ENCODE results near the gene CSF2.
"Not testable (repeated sequence)": the region's sequence is repeated elsewhere in the genome, so short reads cannot be mapped to it uniquely, and the experiment has no call there.

CSF2 gene

GRCh38 chr5:132099076-132099748, 25.6 kb downstream of the CSF2 start:
- peaks cover 2% of the 10 kb centered on the region for H3K27me3 Mint-ChIP-seq
- peak; percentile 68 for DNase-seq
- H3K4me3 Mint-ChIP-seq, result peak overlapping the region; percentile 55
- peaks cover 6% of the 10 kb centered on the region for H3K36me3 Mint-ChIP-seq (ENCODE audit: low read depth)
- peaks cover 99% of the 10 kb centered on the region for H3K4me1 Mint-ChIP-seq
- ATAC-seq, result peak; percentile 74
- H3K9me3 Mint-ChIP-seq, result no peaks in the 10 kb centered on the region
- peak overlapping the region; percentile 88 for H3K27ac Mint-ChIP-seq

GRCh38 chr5:132099905-132100304, 26.3 kb downstream of the CSF2 start:
- Mint-ChIP-seq H3K9me3 (no peaks in the 10 kb centered on the region), H3K27me3 (peaks cover 1% of the 10 kb centered on the region), H3K4me3 (peak overlapping the region; percentile 55), H3K4me1 (peaks cover 99% of the 10 kb centered on the region), H3K36me3 (ENCODE audit: low read depth) (peaks cover 6% of the 10 kb centered on the region), H3K27ac (peak overlapping the region; percentile 88)
- DNase-seq, result no peak
- peak; percentile 2 for ATAC-seq

DNA sequence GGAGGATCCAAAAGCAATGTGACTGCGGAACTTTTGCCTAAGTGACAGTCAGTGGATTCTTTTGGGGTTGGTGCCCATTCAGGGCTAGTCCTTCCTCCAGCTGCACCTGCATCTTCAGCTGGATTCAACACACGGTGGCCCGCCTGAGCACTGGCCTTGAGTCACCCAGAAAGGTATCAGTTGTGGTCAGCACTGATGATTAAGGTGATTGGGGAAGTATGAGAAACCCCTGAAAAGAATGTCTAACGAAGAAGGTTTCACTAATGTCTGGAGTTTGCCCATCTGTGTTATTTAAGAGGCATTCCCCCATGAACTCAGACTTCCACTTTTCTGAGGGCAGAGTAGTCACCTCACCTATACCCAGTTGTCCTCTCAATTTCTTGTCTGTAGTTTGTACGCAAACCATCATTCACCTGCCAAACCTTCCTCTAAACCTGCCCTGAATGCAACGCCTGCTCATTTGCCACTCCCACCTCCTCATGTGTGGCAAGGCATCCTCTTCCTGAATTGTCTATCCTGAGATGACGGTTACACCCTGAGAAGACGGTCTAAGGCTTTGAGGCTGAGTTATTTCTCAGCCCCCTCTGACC, 27.2 kb downstream of the CSF2 start:
- H3K27ac Mint-ChIP-seq, result peak overlapping the region; percentile 88
- H3K27me3 Mint-ChIP-seq, result peaks cover 1% of the 10 kb centered on the region
- DNase-seq (peak; percentile 60), ATAC-seq (peak; percentile 18)
- H3K9me3 Mint-ChIP-seq, result no peaks in the 10 kb centered on the region
- peaks cover 6% of the 10 kb centered on the region for H3K36me3 Mint-ChIP-seq (ENCODE audit: low read depth)
- H3K4me3 Mint-ChIP-seq, result peak overlapping the region; percentile 55
- H3K4me1 Mint-ChIP-seq, result peaks cover 99% of the 10 kb centered on the region

GRCh38 chr5:132101385-132101880, 27.8 kb downstream of the CSF2 start:
- DNase-seq (no peak), ATAC-seq (no peak)
- Mint-ChIP-seq H3K4me3 (peak overlapping the region; percentile 69), H3K36me3 (ENCODE audit: low read depth) (peaks cover 6% of the 10 kb centered on the region), H3K4me1 (peaks cover 98% of the 10 kb centered on the region), H3K27me3 (peaks cover 1% of the 10 kb centered on the region), H3K27ac (peak overlapping the region; percentile 88), H3K9me3 (no peaks in the 10 kb centered on the region)

- Mint-ChIP-seq H3K4me1 (peaks cover 90% of the 10 kb centered on the region), H3K9me3 (no peaks in the 10 kb centered on the region), H3K36me3 (ENCODE audit: low read depth) (peaks cover 4% of the 10 kb centered on the region), H3K4me3 (peak overlapping the region; percentile 69), H3K27me3 (peaks cover 1% of the 10 kb centered on the region), H3K27ac (peak overlapping the region; percentile 88)
- peak; percentile 64 for DNase-seq
- ATAC-seq, result peak; percentile 34
These were observed 28.6 kb downstream of the CSF2 start for GRCh38 chr5:132102101-132102701.

GRCh38 chr5:132102944-132103331, 29.3 kb downstream of the CSF2 start:
- peak overlapping the region; percentile 69 for H3K4me3 Mint-ChIP-seq
- H3K36me3 Mint-ChIP-seq (ENCODE audit: low read depth), result peaks cover 4% of the 10 kb centered on the region
- H3K4me1 Mint-ChIP-seq, result peaks cover 87% of the 10 kb centered on the region
- peak overlapping the region; percentile 88 for H3K27ac Mint-ChIP-seq
- H3K9me3 Mint-ChIP-seq, result peaks cover 5% of the 10 kb centered on the region
- DNase-seq, result no peak
- H3K27me3 Mint-ChIP-seq, result peaks cover 1% of the 10 kb centered on the region
- no peak for ATAC-seq

DNA sequence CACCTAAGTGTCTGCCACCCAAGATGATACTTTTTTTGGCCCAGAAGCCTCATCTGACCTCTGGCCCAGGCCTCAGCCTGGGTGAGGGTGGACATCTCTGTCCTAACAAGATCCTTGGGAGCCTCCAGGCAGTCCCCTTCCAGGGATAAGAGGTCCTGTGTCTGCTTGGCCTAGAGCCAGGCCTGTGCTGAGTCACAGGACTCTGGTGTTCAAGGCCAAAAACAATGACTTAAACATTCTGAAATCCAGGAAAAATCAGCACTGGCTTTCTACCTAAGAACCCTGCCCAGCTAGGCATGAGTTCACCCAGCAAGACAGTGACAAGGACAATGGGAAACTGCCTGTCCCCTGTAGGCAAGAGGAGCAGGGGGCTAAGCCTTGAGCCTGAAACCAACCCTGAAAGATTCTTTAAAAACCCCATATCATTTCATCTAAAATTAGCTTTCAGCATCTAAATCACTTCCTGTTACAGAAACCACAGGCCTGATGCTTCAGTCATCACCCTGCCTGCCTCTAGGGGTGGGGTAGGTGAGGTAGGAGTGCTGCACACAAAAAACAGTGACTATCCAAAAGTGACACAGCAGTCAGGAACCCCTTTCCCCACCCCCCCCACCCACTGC, 29.9 kb downstream of the CSF2 start:
- H3K27me3 Mint-ChIP-seq, result peaks cover 1% of the 10 kb centered on the region
- H3K9me3 Mint-ChIP-seq, result peaks cover 6% of the 10 kb centered on the region
- H3K27ac Mint-ChIP-seq, result peak overlapping the region; percentile 88
- H3K4me1 Mint-ChIP-seq, result peaks cover 87% of the 10 kb centered on the region
- DNase-seq (peak; percentile 63), ATAC-seq (peak; percentile 26)
- peaks cover 4% of the 10 kb centered on the region for H3K36me3 Mint-ChIP-seq (ENCODE audit: low read depth)
- peak overlapping the region; percentile 69 for H3K4me3 Mint-ChIP-seq

GRCh38 chr5:132103969-132104391, 30.4 kb downstream of the CSF2 start:
- ATAC-seq (no peak), DNase-seq (no peak)

DNA sequence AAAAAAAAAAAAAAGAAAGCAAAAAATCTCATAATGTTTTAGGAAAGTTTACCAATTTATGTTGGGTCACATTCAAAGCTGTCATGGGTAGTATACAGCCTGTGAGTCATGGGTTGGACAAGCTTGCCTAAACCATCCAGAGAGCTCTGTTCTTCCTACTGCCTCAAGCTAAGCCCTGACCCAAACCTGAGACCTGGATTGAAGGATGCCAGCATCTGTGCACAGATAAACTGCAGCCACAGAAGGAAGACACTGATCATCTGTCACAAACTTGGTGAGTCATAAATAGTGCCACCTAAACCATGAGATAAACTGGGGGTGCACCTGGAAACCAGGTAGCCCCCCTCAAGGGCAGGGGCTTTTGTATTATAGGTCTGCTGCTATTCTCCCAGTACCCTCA, 31.0 kb downstream of the CSF2 start:
- Mint-ChIP-seq H3K27me3 (peaks cover 1% of the 10 kb centered on the region), H3K4me3 (peak overlapping the region; percentile 41), H3K4me1 (peaks cover 87% of the 10 kb centered on the region), H3K27ac (peak overlapping the region; percentile 88), H3K9me3 (peaks cover 6% of the 10 kb centered on the region), H3K36me3 (ENCODE audit: low read depth) (peaks cover 6% of the 10 kb centered on the region)
- DNase-seq (no peak), ATAC-seq (no peak)

More at GRCh38 chr5:132103969-132104391, 30.4 kb downstream of the CSF2 start:
- peaks cover 6% of the 10 kb centered on the region for H3K9me3 Mint-ChIP-seq
- H3K36me3 Mint-ChIP-seq (ENCODE audit: low read depth), result peaks cover 7% of the 10 kb centered on the region
- peaks cover 87% of the 10 kb centered on the region for H3K4me1 Mint-ChIP-seq
- peak overlapping the region; percentile 33 for H3K4me3 Mint-ChIP-seq
- peak overlapping the region; percentile 88 for H3K27ac Mint-ChIP-seq
- peaks cover 1% of the 10 kb centered on the region for H3K27me3 Mint-ChIP-seq

GRCh38 chr5:132105688-132106087, 32.1 kb downstream of the CSF2 start:
- no peak overlapping the region for H3K4me3 Mint-ChIP-seq
- no peak for DNase-seq
- no peaks in the 10 kb centered on the region for H3K27me3 Mint-ChIP-seq
- peaks cover 85% of the 10 kb centered on the region for H3K4me1 Mint-ChIP-seq
- H3K27ac Mint-ChIP-seq, result peak overlapping the region; percentile 88
- peaks cover 6% of the 10 kb centered on the region for H3K36me3 Mint-ChIP-seq (ENCODE audit: low read depth)
- H3K9me3 Mint-ChIP-seq, result peaks cover 6% of the 10 kb centered on the region
- no peak for ATAC-seq

DNA sequence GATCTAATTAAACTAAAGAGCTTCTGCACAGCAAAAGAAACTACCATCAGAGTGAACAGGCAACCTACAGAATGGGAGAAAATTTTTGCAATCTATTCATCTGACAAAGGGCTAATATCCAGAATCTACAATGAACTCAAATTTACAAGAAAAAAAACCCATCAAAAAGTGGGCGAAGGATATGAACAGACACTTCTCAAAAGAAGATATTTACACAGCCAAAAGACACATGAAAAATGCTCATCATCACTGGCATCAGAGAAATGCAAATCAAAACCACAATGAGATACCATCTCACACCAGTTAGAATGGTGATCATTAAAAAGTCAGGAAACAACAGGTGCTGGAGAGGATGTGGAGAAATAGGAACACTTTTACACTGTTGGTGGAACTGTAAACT, 34.9 kb downstream of the CSF2 start:
- Mint-ChIP-seq H3K36me3 (ENCODE audit: low read depth) (peaks cover 25% of the 10 kb centered on the region), H3K9me3 (peaks cover 17% of the 10 kb centered on the region), H3K4me1 (peaks cover 85% of the 10 kb centered on the region), H3K27ac (peak overlapping the region; percentile 81)
- H3K4me3 Mint-ChIP-seq, DNase-seq, H3K27me3 Mint-ChIP-seq, ATAC-seq: not testable (repeated sequence)

- peaks cover 85% of the 10 kb centered on the region for H3K4me1 Mint-ChIP-seq
These were observed 35.4 kb downstream of the CSF2 start for GRCh38 chr5:132108957-132109356.

DNA sequence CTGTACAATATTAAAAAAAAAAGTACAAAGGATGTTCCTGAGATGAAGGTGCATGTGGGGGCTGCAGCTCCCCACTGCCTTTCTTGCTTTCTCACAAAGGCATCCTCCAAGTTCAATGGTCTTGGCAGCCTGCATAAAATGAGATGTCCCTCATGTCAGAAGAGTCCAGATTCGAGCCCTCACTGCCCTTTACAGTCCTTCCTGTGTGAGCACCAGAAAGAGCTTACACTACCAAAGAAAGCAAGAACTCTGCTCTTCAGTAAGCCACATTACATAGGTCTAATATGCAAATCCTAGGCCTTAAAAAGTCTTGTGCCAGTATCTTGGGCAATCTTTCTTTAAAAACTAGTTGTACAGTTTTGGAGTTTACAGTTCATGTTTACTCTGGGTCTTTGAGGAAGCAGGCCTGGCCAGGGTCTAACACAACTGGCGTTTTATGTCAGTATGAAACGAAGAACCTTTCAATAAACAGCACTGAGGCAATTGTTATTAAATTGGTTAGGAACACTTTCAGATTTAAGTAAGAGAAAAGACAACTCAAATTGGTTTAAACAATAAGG, 36.0 kb downstream of the CSF2 start:
- DNase-seq (no peak), ATAC-seq (no peak)
- Mint-ChIP-seq H3K27ac (peak overlapping the region; percentile 65), H3K4me3 (peak overlapping the region; percentile 39), H3K4me1 (peaks cover 85% of the 10 kb centered on the region), H3K36me3 (ENCODE audit: low read depth) (peaks cover 28% of the 10 kb centered on the region), H3K27me3 (no peaks in the 10 kb centered on the region), H3K9me3 (peaks cover 17% of the 10 kb centered on the region)

More at GRCh38 chr5:132108957-132109356, 35.4 kb downstream of the CSF2 start:
- Mint-ChIP-seq H3K27ac (peak overlapping the region; percentile 81), H3K9me3 (peaks cover 17% of the 10 kb centered on the region), H3K36me3 (ENCODE audit: low read depth) (peaks cover 26% of the 10 kb centered on the region)
- not testable (repeated sequence) for ATAC-seq, DNase-seq, H3K27me3 Mint-ChIP-seq, H3K4me3 Mint-ChIP-seq

DNA sequence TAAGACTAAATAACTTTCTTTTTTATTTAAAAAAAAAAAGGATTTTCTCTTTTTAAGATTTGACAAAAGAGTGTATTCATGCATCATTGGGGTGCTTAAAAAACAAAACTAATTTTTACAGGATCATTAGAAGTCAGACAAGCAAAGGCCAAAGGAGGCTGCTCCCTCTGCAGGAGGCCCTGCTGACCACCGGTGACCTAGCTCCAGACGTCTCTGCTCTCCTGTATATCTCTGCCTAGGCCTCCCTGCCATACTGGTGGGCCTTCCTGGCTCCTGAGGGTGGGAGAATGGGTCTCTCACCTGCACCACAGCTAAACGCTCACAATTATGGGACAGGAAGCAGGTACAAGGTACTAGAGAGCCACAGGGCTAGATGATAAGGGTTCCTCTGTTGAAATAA, 36.6 kb downstream of the CSF2 start:
- peak overlapping the region; percentile 80 for H3K27ac Mint-ChIP-seq
- H3K27me3 Mint-ChIP-seq, result no peaks in the 10 kb centered on the region
- H3K4me1 Mint-ChIP-seq, result peaks cover 85% of the 10 kb centered on the region

More for the DNA sequence above, 36.6 kb downstream of the CSF2 start:
- ATAC-seq, result no peak
- DNase-seq, result no peak
- peaks cover 30% of the 10 kb centered on the region for H3K36me3 Mint-ChIP-seq (ENCODE audit: low read depth)
- H3K4me3 Mint-ChIP-seq, result peak overlapping the region; percentile 68
- peaks cover 17% of the 10 kb centered on the region for H3K9me3 Mint-ChIP-seq

Measured in activated naive CD8-positive, alpha-beta T cell treated with anti-CD3 and anti-CD28 coated beads, Interleukin-2, amount 50 U/mL, for 24 hours (primary cell).